ENCODE measurements around the gene GKAP1. TPM values are rescaled to one million over a fixed set of nuclear protein-coding genes. Genes with fewer than 3 reads are reported as not detected.

The GKAP1 gene
- total and polyA plus RNA-seq, 4 donors = 1.8 to 12.6 (median 6.0) TPM

DNA sequence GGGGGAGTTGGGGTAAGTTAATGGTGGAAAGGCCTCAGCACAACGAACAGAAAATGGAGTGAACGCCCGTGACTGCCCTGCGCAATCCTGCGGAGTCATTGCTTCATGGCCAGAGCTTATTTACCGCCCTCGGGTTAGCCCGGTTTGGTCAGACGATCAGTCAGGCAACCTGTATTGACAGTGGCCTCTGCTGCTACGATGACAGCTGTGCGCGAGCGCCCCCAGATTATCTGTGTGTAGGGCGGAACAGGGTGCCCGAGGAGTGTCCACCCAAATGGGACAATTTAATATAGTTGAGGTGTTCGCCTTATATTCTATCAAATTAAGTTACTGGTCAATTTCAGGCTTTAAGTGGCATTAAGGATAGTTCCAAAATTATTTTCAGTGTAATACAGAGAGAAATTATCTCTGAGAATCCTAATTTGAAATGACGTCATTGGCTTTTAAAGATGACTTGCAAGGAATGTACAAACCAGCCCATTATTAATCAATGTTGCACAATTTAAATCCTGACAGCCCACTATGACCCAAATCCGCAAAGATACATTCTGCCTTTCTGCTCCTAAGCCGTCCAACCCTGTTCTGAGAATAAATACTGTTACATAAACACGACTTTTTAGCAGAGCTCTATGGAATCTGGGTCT, 108.9 kb downstream of the GKAP1 start:
- ATAC-seq (ENCODE audit: insufficient read depth, low FRiP score) (peak; percentile 48), DNase-seq (peak in 2 of 3 donors; percentile 73 to 77)
- WGBS, 2 donors = 13 to 14% methylated on average over 20 of the region's 20 CpGs

GRCh38 chr9:83707768-83708514, 109.6 kb downstream of the GKAP1 start, which contains the start of gene UBQLN1:
TSS of gene UBQLN1 (minus strand) at chr9:83707958. CDS start at chr9:83707679, 279 bp downstream.
- no peaks in the 10 kb centered on the region for H3K9me3 ChIP-seq (ENCODE audit: control insufficient read depth in 4 of 4, insufficient read depth in 3 of 4, low read length in 3 of 4)
- peak within 1 kb of the TSS; percentile 88 to 95 for H3K9ac ChIP-seq (ENCODE audit: insufficient read depth in 1 of 2, low read length in 2 of 2)
- peaks cover 0 to 15% (median 8%) of the 10 kb centered on the region in 5 donors for H3K4me1 ChIP-seq (ENCODE audit: control insufficient read depth in 5 of 5, insufficient read depth in 5 of 5, low read length in 5 of 5)
- no peaks in the 10 kb centered on the region for H3K36me3 ChIP-seq (ENCODE audit: control insufficient read depth in 4 of 4, insufficient read depth in 4 of 4, low read length in 4 of 4)
- H3K4me3 ChIP-seq = peak within 1 kb of the TSS; percentile 56
- 0% methylated on average over 56 to 67 of the region's 67 CpGs for whole genome bisulfite sequencing, 2 donors
- H3K27me3 ChIP-seq (ENCODE audit: control insufficient read depth in 3 of 3, insufficient read depth in 3 of 3, low read length in 2 of 3) = no peaks in the 10 kb centered on the region
- ATAC-seq (ENCODE audit: insufficient read depth, low FRiP score) (peak; percentile 93), DNase-seq (peak; percentile 94 to 98 (median 96))
- peak within 1 kb of the TSS; percentile 96 to 99 for H3K27ac ChIP-seq (ENCODE audit: low read depth in 1 of 2, low read length in 1 of 2)
- TF ChIP-seq CTCF (IDR thresholded peaks at IDR 0.05; ENCODE audit: control extremely low read depth, extremely low read depth) = no peak

More for the DNA sequence above, 108.9 kb downstream of the GKAP1 start:
- H3K36me3 ChIP-seq (ENCODE audit: control insufficient read depth in 4 of 4, insufficient read depth in 4 of 4, low read length in 4 of 4) = no peaks in the 10 kb centered on the region
- peak overlapping the region; percentile 88 to 95 for H3K9ac ChIP-seq (ENCODE audit: insufficient read depth in 1 of 2, low read length in 2 of 2)
- no peaks in the 10 kb centered on the region for H3K27me3 ChIP-seq (ENCODE audit: control insufficient read depth in 3 of 3, insufficient read depth in 3 of 3, low read length in 2 of 3)
- H3K9me3 ChIP-seq (ENCODE audit: control insufficient read depth in 4 of 4, insufficient read depth in 3 of 4, low read length in 3 of 4) = no peaks in the 10 kb centered on the region
- peak overlapping the region; percentile 56 for H3K4me3 ChIP-seq
- H3K27ac ChIP-seq (ENCODE audit: low read depth in 1 of 2, low read length in 1 of 2) = peak overlapping the region; percentile 96 to 99
- no peak for TF ChIP-seq CTCF (IDR thresholded peaks at IDR 0.05; ENCODE audit: control extremely low read depth, extremely low read depth)
- peaks cover 0 to 15% (median 8%) of the 10 kb centered on the region in 5 donors for H3K4me1 ChIP-seq (ENCODE audit: control insufficient read depth in 5 of 5, insufficient read depth in 5 of 5, low read length in 5 of 5)

- ATAC-seq (ENCODE audit: insufficient read depth, low FRiP score) (peak; percentile 77), DNase-seq (no peak)
- Histone ChIP-seq H3K27ac (ENCODE audit: low read depth in 1 of 2, low read length in 1 of 2) (peak overlapping the region; percentile 96 to 99), H3K9me3 (ENCODE audit: control insufficient read depth in 4 of 4, insufficient read depth in 3 of 4, low read length in 3 of 4) (no peaks in the 10 kb centered on the region), H3K27me3 (ENCODE audit: control insufficient read depth in 3 of 3, insufficient read depth in 3 of 3, low read length in 2 of 3) (no peaks in the 10 kb centered on the region), H3K36me3 (ENCODE audit: control insufficient read depth in 4 of 4, insufficient read depth in 4 of 4, low read length in 4 of 4) (no peaks in the 10 kb centered on the region), H3K4me1 (ENCODE audit: control insufficient read depth in 5 of 5, insufficient read depth in 5 of 5, low read length in 5 of 5) (peaks cover 0 to 15% (median 8%) of the 10 kb centered on the region in 5 donors), H3K9ac (ENCODE audit: insufficient read depth in 1 of 2, low read length in 2 of 2) (peak overlapping the region; percentile 88 to 95), H3K4me3 (peak overlapping the region; percentile 56)
- no peak for TF ChIP-seq CTCF (IDR thresholded peaks at IDR 0.05; ENCODE audit: control extremely low read depth, extremely low read depth)
- WGBS, 2 donors = 0% methylated on average over 15 to 26 of the region's 26 CpGs
Observed at GRCh38 chr9:83707518-83707767, 110.1 kb downstream of the GKAP1 start.
